Activated CD8-positive, alpha-beta memory T cell treated with anti-CD3 and anti-CD28 coated beads for 1 hour (primary cell): ENCODE measurements around the gene C14orf132.
"Not testable (repeated sequence)": the region's sequence is repeated elsewhere in the genome, so short reads cannot be mapped to it uniquely, and the experiment has no call there.

Source experiments
- DNase-seq, 2 donors: peaks; one replicate each; pipeline ENCODE4 v3.0.0-alpha.2; 2020; ENCODE audit warnings: low read depth in 1 of 2; ENCODE audit errors: extremely low read depth in 1 of 2

C14orf132 gene

DNA sequence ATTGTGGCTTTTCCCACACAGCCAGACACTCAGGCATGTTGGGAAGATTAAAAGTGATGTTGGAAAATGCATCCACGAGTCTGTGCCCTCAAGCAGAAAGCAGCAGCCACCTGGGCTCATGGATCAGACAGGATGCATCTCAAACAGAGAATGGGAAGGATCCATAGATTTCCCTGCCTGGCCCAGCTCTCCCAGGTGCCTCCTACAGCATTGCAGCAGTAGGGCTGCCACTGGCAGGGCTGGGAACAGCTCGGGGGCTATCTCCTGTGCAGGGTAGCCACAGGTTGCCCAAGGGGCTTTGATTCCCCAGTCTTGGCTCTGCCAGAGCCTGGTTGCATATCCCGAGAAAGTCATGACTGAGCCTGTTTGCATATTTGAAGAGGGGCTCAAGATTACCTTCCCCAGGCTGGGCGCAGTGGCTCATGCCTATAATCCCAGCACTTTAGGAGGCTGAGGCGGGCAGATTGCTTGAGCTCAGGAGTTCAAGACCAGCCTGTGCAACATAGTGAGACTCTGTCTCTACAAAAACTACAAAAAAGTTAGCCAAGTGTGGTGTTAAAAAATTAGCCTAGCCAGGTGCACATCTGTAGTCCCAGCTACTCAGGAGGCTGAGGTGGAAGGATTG is 19.5 kb downstream of the C14orf132 start:
- no peak for DNase-seq

DNA sequence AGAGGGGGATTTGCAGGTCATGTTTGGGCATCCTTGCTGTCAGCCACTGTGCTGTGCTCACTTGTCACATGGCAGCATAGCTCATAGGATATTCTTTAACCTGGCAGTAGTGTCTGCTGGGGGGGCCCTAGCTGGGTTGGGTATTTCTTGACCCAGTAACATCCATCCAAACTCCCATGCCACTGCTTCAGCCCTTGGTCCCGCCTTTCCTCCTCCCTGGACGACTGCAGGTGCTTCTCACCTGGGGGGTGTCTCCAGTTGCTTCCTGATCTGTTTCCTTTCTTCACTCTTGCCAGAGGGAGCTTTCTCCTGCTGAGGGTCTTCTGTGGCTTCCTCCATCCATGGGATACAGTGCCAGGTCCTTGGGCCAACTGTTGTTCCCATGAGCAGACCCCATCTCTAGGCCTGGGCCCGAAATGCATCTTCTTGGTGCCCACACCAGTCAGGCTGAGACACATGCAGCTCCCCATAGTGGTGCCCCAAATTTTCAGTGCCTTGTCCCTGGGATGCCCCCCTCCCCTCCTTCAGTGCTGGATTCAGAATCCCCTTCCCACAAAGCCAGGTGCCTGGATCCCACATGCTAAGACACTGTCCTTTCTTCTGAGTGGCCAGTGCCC is 20.5 kb downstream of the C14orf132 start:
- no peak for DNase-seq

DNA sequence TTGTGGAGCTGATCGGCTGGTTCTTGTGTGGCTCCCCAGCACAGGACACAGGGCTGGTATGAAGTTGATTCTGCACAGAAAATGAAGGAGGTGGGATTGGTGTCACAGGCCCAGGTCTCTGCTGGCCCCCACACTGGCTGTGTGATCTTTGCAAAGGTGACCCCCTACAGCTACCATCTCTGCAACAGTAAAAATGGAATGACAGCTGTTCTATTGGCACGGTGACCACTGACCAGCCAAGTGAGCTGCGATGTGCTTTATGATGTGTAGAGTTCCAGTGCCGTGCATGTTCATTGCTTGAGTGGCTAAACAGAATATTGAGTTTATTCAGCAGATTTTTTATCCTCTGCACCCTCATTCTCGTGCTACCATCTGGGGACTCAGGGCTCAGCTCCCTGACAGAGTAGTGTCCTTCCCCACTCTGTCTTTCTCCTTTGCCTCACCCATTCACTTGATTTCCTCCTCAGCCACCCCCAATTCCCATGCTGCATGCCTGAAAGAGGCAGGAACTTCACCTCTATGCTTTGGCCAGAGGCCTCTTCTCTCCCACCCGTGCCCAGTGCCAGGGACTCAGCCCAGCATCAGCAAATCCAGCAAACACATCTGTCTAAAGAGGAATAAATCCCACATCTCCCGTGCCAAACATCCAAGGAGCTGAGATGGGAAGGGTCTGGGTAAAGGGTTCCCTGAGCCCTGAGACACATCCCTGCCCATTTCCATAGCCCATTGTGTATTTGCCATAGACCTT is 21.2 kb downstream of the C14orf132 start:
- no peak for DNase-seq

DNA sequence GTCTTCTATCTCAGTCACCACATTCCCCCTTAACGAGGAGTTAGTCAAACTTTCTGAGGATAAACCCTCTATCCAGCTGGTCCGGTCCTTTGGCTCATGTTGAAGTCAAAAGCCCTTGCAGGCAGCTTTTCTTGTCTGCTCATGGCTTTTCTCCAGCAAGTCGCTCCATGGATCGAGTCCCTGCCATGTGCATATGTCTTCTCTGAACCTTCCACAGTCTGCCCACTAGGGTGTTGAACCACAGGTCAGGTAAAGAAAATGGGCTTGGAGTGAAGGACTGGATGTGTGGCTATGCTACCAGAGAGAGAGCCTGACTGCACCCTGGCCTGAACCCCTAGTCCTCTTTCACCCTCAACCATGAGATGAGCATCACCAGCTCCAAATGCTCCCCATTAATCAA is 22.8 kb downstream of the C14orf132 start:
- DNase-seq = no peak

DNA sequence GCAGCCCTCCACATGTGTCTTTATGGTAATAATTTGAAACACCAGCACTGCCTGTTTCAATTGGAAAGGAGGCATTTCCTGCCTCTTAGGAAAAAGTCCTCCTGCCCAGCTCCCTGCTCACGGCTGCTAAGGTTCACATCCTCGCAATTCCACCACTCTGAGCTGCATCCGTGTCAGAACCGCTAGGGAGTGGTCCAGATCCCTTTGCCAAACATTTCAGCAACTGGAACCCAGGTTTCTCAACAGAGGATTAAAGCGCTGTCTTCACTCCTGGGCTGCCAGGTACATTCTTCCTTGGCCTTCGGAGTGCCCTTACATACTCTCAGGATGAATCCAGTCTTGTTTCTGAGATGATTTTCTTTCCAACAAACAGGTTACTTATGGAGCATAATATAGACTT is 23.3 kb downstream of the C14orf132 start:
- no peak for DNase-seq

DNA sequence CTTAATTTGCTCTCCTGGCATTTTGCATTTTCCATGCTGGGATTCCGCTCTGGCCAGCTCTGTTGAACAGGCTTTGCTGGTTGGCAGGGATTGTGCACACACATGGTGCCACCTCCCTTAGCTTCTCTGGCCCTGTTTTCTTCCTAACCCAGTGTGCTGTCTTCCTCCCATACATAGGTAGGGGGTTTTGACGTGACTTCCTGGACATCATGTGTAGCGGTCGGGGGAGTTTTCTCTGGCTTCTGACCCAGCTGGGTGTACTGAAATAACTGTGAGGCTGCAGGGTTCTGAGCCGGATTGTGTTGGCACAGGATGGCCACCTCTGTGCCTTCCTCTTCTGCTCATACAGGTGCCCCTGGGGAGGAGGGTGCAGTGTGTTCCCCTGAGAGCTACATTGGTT is 25.7 kb downstream of the C14orf132 start:
- DNase-seq = no peak

DNA sequence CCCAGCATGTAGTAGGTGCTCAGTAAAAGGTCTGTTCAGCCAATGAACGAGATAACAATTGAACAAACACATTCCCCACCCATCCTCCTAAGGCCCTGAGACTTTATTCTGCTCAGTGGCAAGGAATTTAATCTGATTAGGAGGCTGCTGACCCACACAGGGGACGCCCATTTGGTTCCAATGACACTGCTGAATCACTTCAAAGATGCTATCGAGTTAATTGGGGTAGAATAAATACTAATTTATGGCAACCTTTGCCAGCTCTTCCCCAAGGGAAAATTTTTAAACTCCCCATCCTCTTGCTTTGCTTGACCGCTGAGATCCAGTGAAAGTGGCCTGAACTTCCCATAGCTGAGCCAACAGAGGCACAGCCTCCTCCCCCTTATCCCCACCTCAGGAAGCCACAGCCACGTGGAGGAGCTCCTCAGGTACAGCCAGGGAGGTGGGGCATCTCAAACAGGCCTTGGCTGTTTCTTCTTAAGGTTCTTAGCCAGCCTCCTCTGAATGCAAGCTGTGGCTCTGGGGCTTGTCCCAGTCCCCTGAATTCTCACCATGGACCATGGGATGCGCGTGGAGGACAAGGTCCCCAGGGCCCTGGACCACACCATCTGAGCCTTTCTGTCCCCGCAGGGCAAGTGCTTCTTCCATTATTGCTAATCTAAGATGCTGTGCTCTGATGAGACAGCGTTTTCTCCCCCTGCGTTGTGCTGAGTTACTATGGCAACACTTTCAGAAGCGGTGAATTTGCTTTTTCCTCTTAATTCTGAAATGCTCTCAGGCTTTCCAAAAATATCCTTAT is 26.7 kb downstream of the C14orf132 start:
- no peak for DNase-seq

DNA sequence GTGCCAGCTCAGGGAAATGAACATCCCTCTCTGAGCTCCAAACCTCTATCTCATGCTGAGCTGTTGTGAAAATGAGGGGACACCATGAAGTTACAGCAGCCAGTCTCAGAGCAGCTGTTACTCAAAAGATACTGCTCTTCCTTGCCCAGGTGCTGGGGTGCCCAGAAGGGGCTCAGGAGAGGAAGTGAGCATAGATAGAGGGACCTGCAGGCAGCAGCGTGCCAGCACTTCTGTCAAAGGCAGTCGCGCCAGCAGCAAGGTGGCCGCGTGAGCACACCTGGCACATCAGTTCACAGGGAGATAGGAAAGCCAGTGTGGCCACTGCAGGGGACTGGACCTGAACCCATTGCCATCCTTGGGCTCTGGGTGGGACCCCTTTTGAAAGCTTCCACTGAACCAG is 27.8 kb downstream of the C14orf132 start:
- no peak for DNase-seq

DNA sequence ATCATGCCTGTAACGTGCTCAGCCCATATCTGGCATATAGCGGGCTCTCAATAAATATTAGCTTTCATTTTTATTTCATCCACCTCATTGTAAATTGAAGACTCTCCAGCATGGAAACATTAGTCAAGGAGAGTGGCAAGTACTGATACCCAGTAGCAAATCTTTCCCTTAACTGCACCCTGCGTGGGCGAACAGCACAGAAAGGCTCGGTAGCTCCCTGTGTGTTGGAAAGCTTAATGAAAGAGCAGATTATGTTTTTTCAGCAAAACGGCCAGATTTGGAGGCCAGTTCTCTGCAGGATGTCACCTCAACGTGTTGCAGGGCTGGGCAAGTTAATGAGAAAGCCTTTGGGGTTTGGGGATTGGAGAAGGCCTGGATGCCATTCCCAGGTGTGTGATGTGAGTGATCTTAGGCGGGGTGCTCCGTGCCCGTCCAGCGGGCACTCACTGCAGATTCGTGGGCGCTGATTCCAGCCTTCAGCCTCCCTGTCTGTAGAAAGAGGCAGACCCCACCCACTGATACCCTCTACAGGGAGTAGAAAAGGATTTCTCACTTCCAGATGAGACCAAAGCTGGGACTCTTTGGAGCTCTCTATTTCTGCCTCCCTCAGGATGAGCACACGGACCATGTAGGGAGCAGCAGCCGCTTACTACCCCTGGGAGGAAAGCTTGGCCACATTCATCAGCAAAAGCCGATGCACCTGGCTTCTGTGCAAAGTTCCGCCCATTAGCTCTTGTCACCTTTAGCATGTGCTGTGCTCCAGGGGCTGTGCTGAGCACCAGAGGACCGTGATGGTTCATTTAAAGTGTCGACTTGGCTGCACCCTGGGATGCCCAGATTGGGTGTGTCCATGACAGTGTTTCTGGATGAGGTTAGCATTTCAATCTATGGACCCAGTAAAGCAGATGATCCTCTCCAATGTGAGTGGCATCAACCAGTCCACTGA is 29.1 kb downstream of the C14orf132 start:
- DNase-seq = no peak

DNA sequence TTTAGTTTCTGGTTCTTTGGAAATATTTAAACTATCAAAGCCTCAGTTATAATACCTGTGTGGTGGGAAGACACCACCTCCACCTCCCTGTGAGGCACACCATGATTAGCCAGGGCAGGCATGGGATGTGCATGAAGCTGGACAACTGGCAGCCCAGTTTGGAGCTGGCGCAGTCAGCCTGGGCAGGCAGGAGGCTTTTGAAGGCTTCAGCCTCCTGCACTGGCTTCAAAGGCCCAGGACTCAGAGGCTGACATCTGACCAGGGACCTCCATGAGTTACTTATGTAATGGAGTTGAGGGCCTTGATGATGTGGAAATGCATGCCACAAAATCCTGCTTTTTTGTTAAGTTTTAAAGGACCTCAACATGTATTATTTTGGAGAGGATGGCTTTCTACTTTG is 30.3 kb downstream of the C14orf132 start:
- no peak for DNase-seq

DNA sequence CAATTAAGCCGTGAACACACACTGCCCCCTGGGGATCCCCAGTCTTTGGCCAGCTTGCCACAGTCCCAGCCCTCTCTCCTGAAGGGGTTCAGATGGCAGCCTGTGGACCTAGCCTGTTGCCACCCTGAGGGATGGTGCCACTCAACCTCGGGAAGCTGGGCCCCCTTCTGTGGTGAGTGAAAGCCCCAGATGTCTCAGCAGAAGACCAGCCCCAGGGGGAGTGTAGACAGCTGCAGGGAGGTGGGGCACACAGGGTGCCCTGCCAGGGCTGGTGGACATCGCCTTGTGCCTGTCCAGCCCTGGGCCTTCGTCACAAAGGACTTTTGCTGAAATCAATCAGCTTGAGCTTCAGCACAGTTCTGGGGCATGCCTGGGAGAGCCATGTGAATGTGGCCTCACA is 32.4 kb downstream of the C14orf132 start:
- no peak for DNase-seq

DNA sequence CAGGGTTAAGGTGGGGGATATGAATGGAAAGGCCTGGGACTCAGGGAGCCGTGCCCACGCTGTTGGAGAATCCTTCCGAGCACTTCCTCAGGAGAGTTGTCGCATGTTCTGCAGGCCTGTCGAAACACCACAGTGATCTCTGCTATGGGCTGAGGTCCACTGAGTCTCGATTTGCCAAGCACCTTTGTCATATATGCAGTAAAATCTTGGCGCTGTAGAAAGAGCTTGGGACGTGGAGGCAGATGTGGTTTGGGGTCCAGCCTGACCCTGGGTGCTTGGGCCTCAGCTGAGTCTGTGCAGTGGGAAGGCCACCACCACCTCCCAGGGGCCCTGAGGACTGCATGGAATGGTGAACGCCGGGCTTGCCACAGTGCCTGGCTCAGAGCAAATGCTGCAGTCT is 32.9 kb downstream of the C14orf132 start:
- DNase-seq = no peak

DNA sequence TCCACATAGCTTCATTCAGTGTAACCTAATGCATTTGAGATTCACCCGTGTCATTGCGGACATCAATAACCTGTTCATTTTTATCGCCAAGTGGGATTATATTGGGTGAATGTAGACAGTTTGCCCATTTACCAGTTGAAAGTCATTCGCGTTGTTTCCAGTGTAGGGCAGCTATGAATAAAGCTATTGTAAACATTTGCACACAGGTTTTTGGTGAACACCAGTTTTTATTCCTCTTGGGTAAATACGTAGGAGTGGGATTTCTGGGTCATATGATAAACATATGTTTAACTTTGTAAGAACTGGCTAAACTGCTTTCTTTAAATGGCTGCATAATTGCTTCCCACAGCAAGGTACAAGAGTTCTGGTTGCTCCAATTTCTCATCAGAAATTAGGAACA is 33.6 kb downstream of the C14orf132 start:
- no peak for DNase-seq

DNA sequence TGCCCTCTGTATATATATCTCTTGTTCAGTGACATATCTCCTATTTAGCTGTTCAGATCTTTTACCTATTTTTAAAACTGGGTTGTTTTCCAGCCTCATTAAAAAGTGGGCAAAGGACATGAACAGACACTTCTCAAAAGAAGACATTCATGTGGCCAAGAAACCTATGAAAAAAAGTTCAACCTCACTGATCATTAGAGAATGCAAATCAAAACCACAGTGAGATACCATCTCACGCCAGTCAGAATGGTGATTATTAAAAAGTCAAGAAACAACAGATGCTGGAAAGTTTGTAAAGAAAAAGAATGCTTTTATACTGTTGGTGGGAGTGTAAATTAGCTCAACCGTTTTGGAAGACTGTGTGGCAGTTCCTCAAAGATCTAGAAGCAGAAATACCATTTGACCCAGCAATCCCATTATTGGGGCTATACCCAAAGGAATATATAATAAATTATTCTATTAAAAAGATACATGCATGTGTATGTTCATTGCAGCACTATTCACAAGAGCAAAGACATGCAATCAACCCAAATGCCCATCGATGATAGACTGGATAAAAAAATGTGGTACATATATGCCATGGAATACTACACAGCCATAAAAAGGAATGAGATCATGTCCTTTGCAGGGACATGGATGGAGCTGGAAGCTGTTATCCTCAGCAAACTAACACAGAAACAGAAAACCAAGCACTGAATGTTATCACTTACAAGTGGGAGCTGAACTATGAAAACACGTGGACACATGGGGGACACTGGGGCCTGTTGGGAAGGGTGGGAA is 34.3 kb downstream of the C14orf132 start:
- not testable (repeated sequence) for DNase-seq

DNA sequence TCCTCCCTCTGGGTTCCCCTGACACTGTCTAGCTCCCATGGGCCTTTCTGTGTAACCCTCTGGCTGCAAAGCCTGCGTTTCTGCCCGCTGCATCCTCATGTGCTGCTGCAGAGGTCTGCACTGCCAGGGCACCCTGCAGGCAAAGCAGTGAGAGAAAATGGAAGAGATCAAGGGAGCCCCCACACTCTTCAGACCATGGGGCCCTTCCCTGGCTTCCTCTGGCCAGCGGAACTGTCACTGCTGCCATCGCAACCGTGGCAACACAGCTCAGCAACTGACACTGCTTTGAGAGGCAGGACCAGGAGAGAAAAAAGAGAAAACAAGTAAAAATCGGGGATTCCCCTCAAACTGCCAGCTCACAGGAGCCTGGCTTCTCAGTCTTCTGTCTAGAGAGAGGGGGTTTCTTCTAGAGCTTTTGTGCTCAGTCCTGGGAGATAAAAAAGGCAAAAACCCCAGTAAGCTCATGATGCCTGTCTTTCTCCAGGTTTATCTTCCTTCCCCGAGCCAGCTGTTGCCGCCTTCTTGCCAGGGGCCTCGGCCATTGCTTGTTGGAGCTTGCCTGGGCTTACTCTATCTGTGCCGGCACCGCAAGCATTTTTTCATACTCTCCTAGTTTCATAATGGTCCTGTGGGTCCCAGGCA is 38.9 kb downstream of the C14orf132 start:
- DNase-seq = no peak

DNA sequence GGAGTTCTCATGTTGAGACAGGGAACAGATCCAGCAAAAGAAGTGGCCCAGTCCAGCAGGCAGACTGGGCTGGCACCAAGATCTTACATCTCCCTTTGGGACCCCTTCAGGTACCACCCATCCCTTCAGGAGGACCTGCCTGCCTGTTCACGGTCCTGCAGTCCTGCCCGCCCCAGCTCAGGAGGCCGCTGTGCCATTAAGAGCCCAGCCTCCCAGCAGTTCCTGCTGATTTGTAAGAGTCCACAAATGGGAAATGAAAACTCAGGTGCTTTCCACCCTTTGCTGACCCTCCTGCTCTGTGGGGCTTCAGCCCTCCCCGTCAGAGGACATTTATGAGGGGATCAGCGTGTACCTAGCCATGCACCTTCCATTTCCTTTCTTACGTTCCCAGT is 39.5 kb downstream of the C14orf132 start:
- no peak for DNase-seq

DNA sequence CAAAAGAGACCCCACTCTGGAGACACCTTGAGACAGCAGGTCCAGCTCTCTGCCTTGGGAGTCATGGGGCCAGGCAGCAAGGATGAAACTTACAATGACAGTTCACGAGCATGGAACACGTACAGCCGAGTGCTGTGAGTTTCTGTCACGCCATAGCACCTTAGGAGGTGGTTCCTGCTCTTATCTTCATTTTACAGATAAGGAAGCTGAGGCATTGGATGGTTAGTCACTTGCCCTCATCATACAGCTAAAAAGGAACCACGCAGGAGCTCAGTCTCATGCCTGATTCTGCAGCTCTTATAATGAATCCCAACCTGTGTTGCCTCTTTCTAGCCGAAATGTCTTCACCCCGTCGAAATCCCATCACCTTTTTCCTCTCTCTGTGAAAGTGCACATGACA is 39.9 kb downstream of the C14orf132 start:
- DNase-seq = no peak

DNA sequence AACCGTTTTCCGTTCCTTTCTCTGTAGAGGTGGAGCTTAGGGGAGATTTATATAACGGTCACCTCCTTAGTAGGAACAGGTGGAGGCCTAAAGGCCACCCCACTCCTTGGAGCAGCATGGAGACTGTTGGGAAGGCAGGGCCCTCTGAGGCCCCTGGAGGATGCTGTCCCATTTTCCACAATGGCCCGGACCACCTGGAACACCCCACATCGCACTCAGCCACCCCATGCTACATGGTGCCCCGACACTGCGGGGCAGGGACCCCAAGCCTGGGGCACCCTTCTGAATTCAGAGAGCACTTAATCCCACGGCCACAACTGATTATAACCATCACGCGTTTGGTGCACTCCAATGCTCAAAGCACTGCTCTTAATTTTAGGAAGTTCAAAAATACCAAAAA is 41.4 kb downstream of the C14orf132 start:
- no peak for DNase-seq

DNA sequence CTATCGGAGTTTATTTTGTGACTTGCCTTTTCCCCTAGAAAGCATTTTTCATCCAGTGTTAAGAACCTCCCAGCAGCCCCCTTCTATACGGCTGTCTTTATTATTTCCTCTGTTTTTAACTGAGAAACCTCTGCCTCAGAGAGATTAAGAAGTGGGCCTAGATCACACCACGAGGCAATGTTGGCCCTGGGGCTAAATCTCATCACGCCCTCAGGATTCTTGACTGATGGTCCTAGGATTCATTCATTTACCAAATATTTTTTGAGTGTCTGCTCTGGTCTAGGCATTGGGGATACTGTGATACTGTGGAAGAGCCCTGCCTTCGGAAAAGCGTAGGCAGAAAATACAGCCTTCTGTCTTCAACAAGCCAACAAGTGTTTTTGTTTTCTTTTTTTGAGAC is 42.1 kb downstream of the C14orf132 start:
- DNase-seq = no peak
